ENCODE results near the gene KLF7.

DNA sequence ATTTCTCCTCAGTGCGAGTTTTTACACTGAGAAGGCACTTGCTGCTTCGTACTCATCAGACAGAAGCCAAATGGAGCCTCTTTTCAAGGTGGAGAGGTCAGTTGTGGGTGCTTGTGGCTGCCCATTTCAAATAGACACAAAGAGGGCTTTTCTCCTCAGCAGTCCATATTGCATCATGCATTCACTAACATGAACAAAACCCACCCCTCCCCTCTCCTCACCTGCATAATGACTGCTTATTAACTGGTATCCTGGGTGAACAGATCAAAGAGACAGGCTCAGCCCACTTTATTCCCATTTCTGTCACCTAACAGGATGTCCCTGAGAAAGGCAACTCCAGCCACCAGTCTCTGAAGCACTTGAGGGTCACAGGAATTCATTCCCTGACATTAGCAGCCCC lies 28.9 kb downstream of the KLF7 start:
- TF ChIP-seq, protein P1, sequence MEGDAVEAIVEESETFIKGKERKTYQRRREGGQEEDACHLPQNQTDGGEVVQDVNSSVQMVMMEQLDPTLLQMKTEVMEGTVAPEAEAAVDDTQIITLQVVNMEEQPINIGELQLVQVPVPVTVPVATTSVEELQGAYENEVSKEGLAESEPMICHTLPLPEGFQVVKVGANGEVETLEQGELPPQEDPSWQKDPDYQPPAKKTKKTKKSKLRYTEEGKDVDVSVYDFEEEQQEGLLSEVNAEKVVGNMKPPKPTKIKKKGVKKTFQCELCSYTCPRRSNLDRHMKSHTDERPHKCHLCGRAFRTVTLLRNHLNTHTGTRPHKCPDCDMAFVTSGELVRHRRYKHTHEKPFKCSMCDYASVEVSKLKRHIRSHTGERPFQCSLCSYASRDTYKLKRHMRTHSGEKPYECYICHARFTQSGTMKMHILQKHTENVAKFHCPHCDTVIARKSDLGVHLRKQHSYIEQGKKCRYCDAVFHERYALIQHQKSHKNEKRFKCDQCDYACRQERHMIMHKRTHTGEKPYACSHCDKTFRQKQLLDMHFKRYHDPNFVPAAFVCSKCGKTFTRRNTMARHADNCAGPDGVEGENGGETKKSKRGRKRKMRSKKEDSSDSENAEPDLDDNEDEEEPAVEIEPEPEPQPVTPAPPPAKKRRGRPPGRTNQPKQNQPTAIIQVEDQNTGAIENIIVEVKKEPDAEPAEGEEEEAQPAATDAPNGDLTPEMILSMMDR (IDR thresholded peaks at IDR 0.05; ENCODE audit: low read depth, low read length, poor library complexity, severe bottlenecking): no peak
- TF ChIP-seq EZH2phosphoT487 (IDR thresholded peaks at IDR 0.05; ENCODE audit: borderline replicate concordance, low read length): no peak

Data from DOHH2 (cell line).